ENCODE data around the gene STK26. TPM values are rescaled to one million over a fixed set of nuclear protein-coding genes. Genes with fewer than 3 reads are reported as not detected.
A peak's percentile ranks its signal among the peaks of the same experiment; 100 is the strongest.

STK26 gene
- total RNA-seq, 4 donors from 2014 or later: 4.9 to 7.5 (median 5.6) TPM

- H3K9me3 ChIP-seq: no peaks in the 10 kb centered on the region
- H3K27ac ChIP-seq: no peak overlapping the region
- no peak overlapping the region for H3K4me3 ChIP-seq (replicated peaks in 1 of 3)
- H3K27me3 ChIP-seq: no peaks in the 10 kb centered on the region
- H3K4me1 ChIP-seq: no peaks in the 10 kb centered on the region
- no peaks in the 10 kb centered on the region for H3K36me3 ChIP-seq
- DNase-seq: no peak
- intact Hi-C loops (cut with DNase I): no loop called here
- 95 to 98% methylated on average over 3 of the region's 3 CpGs for WGBS, 2 donors
- no peak for TF ChIP-seq POLR2A (IDR thresholded peaks at IDR 0.05)
- TF ChIP-seq CTCF (IDR thresholded peaks at IDR 0.05): no peak
Measured at GRCh38 chrX:132063334-132063733, 40.2 kb downstream of the STK26 start.

GRCh38 chrX:132063862-132064261 lies 40.8 kb downstream of the STK26 start:
- no peak for DNase-seq
- Histone ChIP-seq H3K36me3 (no peaks in the 10 kb centered on the region), H3K4me3 (replicated peaks in 1 of 3) (no peak overlapping the region), H3K27me3 (no peaks in the 10 kb centered on the region), H3K9me3 (no peaks in the 10 kb centered on the region), H3K27ac (no peak overlapping the region), H3K4me1 (no peaks in the 10 kb centered on the region)
- 87 to 100% methylated on average over 3 to 4 of the region's 4 CpGs for WGBS, 2 donors
- TF ChIP-seq POLR2A (IDR thresholded peaks at IDR 0.05): no peak
- no peak for TF ChIP-seq CTCF (IDR thresholded peaks at IDR 0.05)
- intact Hi-C loops (cut with DNase I): no loop called here

- Histone ChIP-seq H3K27ac (no peak overlapping the region), H3K4me3 (replicated peaks in 1 of 3) (no peak overlapping the region), H3K4me1 (no peaks in the 10 kb centered on the region), H3K36me3 (no peaks in the 10 kb centered on the region), H3K27me3 (no peaks in the 10 kb centered on the region), H3K9me3 (no peaks in the 10 kb centered on the region)
- intact Hi-C loops (cut with DNase I): no loop called here
- 96 to 100% methylated on average over 1 of the region's 1 CpG for WGBS, 2 donors
- DNase-seq: no peak
- TF ChIP-seq CTCF (IDR thresholded peaks at IDR 0.05): no peak
- no peak for TF ChIP-seq POLR2A (IDR thresholded peaks at IDR 0.05)
Measured at GRCh38 chrX:132068405-132068804, 45.3 kb downstream of the STK26 start.

- Histone ChIP-seq H3K27me3 (no peaks in the 10 kb centered on the region), H3K9me3 (no peaks in the 10 kb centered on the region), H3K36me3 (no peaks in the 10 kb centered on the region), H3K4me1 (no peaks in the 10 kb centered on the region), H3K4me3 (replicated peaks in 1 of 3) (no peak overlapping the region), H3K27ac (no peak overlapping the region)
- DNase-seq: no peak
- TF ChIP-seq CTCF (IDR thresholded peaks at IDR 0.05): peak in 2 of 6 experiments; percentile 8 to 11
- TF ChIP-seq POLR2A (IDR thresholded peaks at IDR 0.05): no peak
- intact Hi-C loops (cut with DNase I): no loop called here
Measured at GRCh38 chrX:132071254-132071653, 48.2 kb downstream of the STK26 start.

- WGBS, 2 donors: 78 to 100% methylated on average over 1 of the region's 1 CpG
- no peaks in the 10 kb centered on the region for H3K9me3 ChIP-seq
- no peak for TF ChIP-seq POLR2A (IDR thresholded peaks at IDR 0.05)
- TF ChIP-seq CTCF (IDR thresholded peaks at IDR 0.05): no peak
- DNase-seq: no peak
- H3K27ac ChIP-seq: no peak overlapping the region
- no peaks in the 10 kb centered on the region for H3K36me3 ChIP-seq
- no peak overlapping the region for H3K4me3 ChIP-seq (replicated peaks in 1 of 3)
- no peaks in the 10 kb centered on the region for H3K4me1 ChIP-seq
- intact Hi-C loops (cut with DNase I): no loop called here
- no peaks in the 10 kb centered on the region for H3K27me3 ChIP-seq
Measured at GRCh38 chrX:132077414-132077813, 54.3 kb downstream of the STK26 start.
